Neutrophil (primary cell): ENCODE data around the gene PER3.

ENCODE experiments used
- H3K27ac ChIP-seq: fragments of 200-600 bp; sonication (generic); 2 replicates; pipeline ENCODE4 v1.5.1; 2016; ENCODE audit warnings: mild to moderate bottlenecking, moderate library complexity
- H3K27me3 ChIP-seq: fragments of 200-600 bp; sonication (generic); 2 replicates; pipeline ENCODE4 v1.6.0; 2016; ENCODE audit warnings: mild to moderate bottlenecking
- H3K36me3 ChIP-seq: fragments of 200-600 bp; sonication (generic); 2 replicates; pipeline ENCODE4 v1.5.1; 2017
- H3K4me1 ChIP-seq, 2 experiments: fragments of 200-600 bp in 1 of 2; sonication (generic) in 1 of 2; 1 replicate in 1 of 2; 2 replicates in 1 of 2; pipeline versions ENCODE4 v1.5.1 to v1.6.1; 2013 to 2016; ENCODE audit warnings: low read depth in 1 of 2, low read length in 1 of 2, mild to moderate bottlenecking in 1 of 2, moderate library complexity in 1 of 2; ENCODE audit not compliant: control insufficient read depth in 1 of 2, insufficient read depth in 1 of 2
- H3K4me3 ChIP-seq, 2 experiments: fragments of 200-600 bp in 1 of 2; sonication (generic) in 1 of 2; 1 replicate in 1 of 2; 2 replicates in 1 of 2; pipeline ENCODE4 v1.5.1; 2013 to 2016; ENCODE audit warnings: low read depth in 1 of 2, low read length in 1 of 2, mild to moderate bottlenecking in 1 of 2, moderate library complexity in 1 of 2
- H3K9me3 ChIP-seq: fragments of 200-600 bp; sonication (generic); 2 replicates; pipeline ENCODE4 v1.5.1; 2016
- CTCF ChIP-seq: fragments of 200-600 bp; sonication (generic); IDR thresholded peaks from 2 replicates; pipeline ENCODE4 v1.5.1; 2016; ENCODE audit warnings: antibody characterized with exemption

PER3 gene

DNA sequence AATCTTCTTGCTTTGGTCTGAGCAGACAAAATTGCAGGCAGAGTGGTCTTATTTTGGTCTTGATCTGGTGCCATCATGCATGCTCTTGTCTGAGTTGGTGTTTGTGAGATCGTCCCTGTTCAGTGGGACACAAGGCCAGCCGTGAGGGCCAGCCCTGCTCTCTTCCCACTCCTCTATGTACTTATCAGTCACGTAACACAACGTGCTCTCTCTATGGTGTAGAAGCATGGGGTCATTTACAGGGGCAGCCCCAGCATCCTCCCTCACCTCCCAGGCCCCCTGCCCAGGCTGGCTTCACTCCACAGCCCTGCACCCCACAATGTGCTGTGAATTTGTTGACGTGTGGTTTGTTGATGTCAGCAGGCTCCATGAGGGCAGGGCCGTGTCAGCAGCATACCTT lies 87.0 kb downstream of the PER3 start:
- Histone ChIP-seq H3K9me3 (no peaks in the 10 kb centered on the region), H3K36me3 (no peaks in the 10 kb centered on the region), H3K4me3 (no peak overlapping the region), H3K27me3 (peaks cover 3% of the 10 kb centered on the region), H3K27ac (no peak overlapping the region), H3K4me1 (no peaks in the 10 kb centered on the region)
- no peak for TF ChIP-seq CTCF

GRCh38 chr1:7873801-7874795 lies 90.0 kb downstream of the PER3 start:
- Histone ChIP-seq H3K36me3 (no peaks in the 10 kb centered on the region), H3K9me3 (no peaks in the 10 kb centered on the region), H3K4me1 (no peaks in the 10 kb centered on the region), H3K27me3 (peaks cover 3% of the 10 kb centered on the region), H3K27ac (no peak overlapping the region), H3K4me3 (no peak overlapping the region)
- no peak for TF ChIP-seq CTCF

GRCh38 chr1:7878027-7878426 lies 93.9 kb downstream of the PER3 start:
- no peaks in the 10 kb centered on the region for H3K36me3 ChIP-seq
- no peaks in the 10 kb centered on the region for H3K9me3 ChIP-seq
- H3K27me3 ChIP-seq: peaks cover 11% of the 10 kb centered on the region
- no peak overlapping the region for H3K4me3 ChIP-seq
- H3K4me1 ChIP-seq: no peaks in the 10 kb centered on the region
- no peak overlapping the region for H3K27ac ChIP-seq
- no peak for TF ChIP-seq CTCF

- Histone ChIP-seq H3K27me3 (peaks cover 22% of the 10 kb centered on the region), H3K4me3 (no peak overlapping the region), H3K27ac (no peak overlapping the region), H3K9me3 (no peaks in the 10 kb centered on the region), H3K36me3 (no peaks in the 10 kb centered on the region), H3K4me1 (no peaks in the 10 kb centered on the region)
- no peak for TF ChIP-seq CTCF
Observed at GRCh38 chr1:7879228-7879627, 95.1 kb downstream of the PER3 start.

DNA sequence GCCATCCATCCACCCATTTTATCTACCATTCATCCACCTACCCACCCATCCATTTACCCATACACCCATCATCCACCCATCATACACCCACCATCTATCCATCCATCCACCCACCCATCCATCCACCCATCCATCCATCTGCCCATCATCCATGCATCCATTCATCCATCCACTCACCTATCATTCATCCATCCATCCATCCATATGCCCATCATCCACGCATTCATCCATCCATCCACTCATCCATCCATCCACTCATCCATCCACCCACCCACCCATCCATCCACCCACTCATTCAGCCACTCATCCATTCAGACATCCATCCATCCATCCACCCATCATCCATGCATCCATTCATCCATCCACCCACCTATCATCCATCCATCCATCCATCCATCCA lies 100.7 kb downstream of the PER3 start:
- no peak for TF ChIP-seq CTCF
- no peaks in the 10 kb centered on the region for H3K36me3 ChIP-seq
- no peaks in the 10 kb centered on the region for H3K4me1 ChIP-seq
- H3K4me3 ChIP-seq: no peak overlapping the region
- no peaks in the 10 kb centered on the region for H3K9me3 ChIP-seq
- H3K27me3 ChIP-seq: peaks cover 69% of the 10 kb centered on the region
- no peak overlapping the region for H3K27ac ChIP-seq
